Uterus (tissue), 2 donors: Measurements from ENCODE around the gene CALY.

Source experiments
- CTCF ChIP-seq, 4 experiments: fragments of 200-600 bp in 2 of 4; fragments of 450-650 bp in 2 of 4; sonication (generic) in 2 of 4; IDR thresholded peaks; one replicate each; pipeline ENCODE4 v1.5.1; 2016 to 2019; ENCODE audit warnings: antibody characterized with exemption in 4 of 4, mild to moderate bottlenecking in 2 of 4, moderate library complexity in 1 of 4
- POLR2A ChIP-seq, 2 donors: fragments of 450-650 bp; IDR thresholded peaks; one replicate each; pipeline ENCODE4 v1.6.1; 2016; ENCODE audit warnings: antibody characterized with exemption in 2 of 2, mild to moderate bottlenecking in 1 of 2, moderate library complexity in 1 of 2

- TF ChIP-seq CTCF (IDR thresholded peaks at IDR 0.05) (no peak), POLR2A (IDR thresholded peaks at IDR 0.05) (no peak)
These were observed 19.3 kb upstream of the CALY start for GRCh38 chr10:133355991-133356390.
